T-helper 2 cell treated with Interferon-gamma antibody and Interleukin-4, amounts not matched to agents 5 μg/mL and 100 μg/mL, for 36 hours (primary cell): ENCODE measurements around the gene ADAMTSL3.

Experiments used
- DNase-seq: peaks from one replicate; pipeline ENCODE4 v3.0.0; 2021; ENCODE audit warnings: low spot score
- H3K27ac Mint-ChIP-seq: one replicate; pipeline ENCODE4 v1.8.0; 2021; ENCODE audit warnings: mild to moderate bottlenecking, mixed read lengths
- H3K27me3 Mint-ChIP-seq: one replicate; pipeline ENCODE4 v1.8.0; 2021; ENCODE audit warnings: low read depth, mixed read lengths
- H3K36me3 Mint-ChIP-seq: one replicate; pipeline ENCODE4 v1.8.0; 2021; ENCODE audit warnings: low read depth, mixed read lengths
- H3K4me1 Mint-ChIP-seq: one replicate; pipeline ENCODE4 v1.8.0; 2021; ENCODE audit warnings: low read depth, mixed read lengths
- H3K4me3 Mint-ChIP-seq: one replicate; pipeline ENCODE4 v1.8.0; 2022; ENCODE audit warnings: mild to moderate bottlenecking, moderate library complexity, mixed read lengths
- H3K9me3 Mint-ChIP-seq: one replicate; pipeline ENCODE4 v1.8.0; 2021; ENCODE audit warnings: mixed read lengths

The ADAMTSL3 gene, protein sequence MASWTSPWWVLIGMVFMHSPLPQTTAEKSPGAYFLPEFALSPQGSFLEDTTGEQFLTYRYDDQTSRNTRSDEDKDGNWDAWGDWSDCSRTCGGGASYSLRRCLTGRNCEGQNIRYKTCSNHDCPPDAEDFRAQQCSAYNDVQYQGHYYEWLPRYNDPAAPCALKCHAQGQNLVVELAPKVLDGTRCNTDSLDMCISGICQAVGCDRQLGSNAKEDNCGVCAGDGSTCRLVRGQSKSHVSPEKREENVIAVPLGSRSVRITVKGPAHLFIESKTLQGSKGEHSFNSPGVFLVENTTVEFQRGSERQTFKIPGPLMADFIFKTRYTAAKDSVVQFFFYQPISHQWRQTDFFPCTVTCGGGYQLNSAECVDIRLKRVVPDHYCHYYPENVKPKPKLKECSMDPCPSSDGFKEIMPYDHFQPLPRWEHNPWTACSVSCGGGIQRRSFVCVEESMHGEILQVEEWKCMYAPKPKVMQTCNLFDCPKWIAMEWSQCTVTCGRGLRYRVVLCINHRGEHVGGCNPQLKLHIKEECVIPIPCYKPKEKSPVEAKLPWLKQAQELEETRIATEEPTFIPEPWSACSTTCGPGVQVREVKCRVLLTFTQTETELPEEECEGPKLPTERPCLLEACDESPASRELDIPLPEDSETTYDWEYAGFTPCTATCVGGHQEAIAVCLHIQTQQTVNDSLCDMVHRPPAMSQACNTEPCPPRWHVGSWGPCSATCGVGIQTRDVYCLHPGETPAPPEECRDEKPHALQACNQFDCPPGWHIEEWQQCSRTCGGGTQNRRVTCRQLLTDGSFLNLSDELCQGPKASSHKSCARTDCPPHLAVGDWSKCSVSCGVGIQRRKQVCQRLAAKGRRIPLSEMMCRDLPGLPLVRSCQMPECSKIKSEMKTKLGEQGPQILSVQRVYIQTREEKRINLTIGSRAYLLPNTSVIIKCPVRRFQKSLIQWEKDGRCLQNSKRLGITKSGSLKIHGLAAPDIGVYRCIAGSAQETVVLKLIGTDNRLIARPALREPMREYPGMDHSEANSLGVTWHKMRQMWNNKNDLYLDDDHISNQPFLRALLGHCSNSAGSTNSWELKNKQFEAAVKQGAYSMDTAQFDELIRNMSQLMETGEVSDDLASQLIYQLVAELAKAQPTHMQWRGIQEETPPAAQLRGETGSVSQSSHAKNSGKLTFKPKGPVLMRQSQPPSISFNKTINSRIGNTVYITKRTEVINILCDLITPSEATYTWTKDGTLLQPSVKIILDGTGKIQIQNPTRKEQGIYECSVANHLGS (N-terminal part only)

DNA sequence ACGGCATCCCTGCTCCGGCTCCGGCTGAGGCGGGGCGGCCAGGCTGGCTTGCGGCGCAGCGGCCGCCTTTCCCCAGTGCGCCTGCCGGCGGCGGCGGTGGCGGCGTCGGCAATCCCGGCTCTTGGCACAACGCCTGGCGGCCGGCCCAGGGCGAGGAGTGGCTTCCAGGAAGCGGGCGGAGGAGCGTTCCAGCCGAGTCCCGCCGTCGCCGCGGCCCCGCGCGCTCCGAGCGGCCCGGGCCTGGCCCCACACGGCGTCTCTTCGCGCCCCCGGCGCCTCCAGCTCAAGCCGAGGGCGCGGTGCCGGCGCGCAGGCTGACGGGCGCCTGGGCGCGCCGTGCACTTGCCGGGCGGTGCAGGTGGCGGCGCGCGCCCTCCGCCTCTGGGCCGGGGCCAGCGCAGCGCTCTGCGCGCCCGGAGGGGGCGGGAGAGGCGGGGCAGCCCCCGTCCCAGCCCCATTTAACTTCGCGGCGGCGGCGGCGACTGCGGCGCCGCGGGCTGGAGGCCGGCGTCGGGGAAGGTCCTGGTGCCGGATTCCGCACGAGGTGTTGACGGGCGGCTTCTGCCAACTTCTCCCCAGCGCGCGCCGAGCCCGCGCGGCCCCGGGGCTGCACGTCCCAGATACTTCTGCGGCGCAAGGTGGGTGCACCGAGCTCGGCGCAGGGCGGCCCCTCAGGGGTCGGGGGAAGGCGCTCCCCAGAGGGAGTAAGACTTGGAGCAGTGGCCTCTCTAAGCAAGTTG, at the start of gene ADAMTSL3:
ADAMTSL3 (plus strand) TSS at position 485 of the 740 bp plus-strand sequence. CDS start 1,639 bp downstream, outside the sequence.
- no peak for DNase-seq

DNA sequence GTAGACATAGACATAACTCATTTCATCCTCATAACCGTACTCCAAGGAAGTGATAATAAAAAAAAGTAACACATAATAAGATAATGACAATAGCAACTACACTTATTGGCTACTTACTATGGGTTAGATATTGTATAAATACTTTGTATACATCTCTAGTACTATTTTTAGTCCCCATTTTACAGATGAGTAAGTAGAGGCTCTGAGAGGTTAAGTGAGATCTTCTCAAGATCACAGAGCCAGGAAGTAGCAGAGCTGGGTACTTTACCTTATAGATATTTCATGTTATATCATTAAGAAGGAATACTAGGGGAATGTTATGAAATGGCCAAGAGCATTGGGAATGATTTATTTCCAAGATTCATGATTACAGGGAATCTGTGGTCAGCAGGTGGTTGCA, 49.4 kb upstream of the ADAMTSL3 start:
- DNase-seq: no peak
- Mint-ChIP-seq H3K36me3 (no peaks in the 10 kb centered on the region), H3K27me3 (peaks cover 3% of the 10 kb centered on the region), H3K4me3 (no peak overlapping the region), H3K27ac (no peak overlapping the region), H3K9me3 (no peaks in the 10 kb centered on the region), H3K4me1 (no peaks in the 10 kb centered on the region)

More for the DNA sequence above, at the start of gene ADAMTSL3:
- Mint-ChIP-seq H3K4me1 (no peaks in the 10 kb centered on the region), H3K4me3 (no peak within 1 kb of the TSS), H3K9me3 (no peaks in the 10 kb centered on the region), H3K27me3 (peaks cover 35% of the 10 kb centered on the region), H3K27ac (no peak within 1 kb of the TSS), H3K36me3 (no peaks in the 10 kb centered on the region)

DNA sequence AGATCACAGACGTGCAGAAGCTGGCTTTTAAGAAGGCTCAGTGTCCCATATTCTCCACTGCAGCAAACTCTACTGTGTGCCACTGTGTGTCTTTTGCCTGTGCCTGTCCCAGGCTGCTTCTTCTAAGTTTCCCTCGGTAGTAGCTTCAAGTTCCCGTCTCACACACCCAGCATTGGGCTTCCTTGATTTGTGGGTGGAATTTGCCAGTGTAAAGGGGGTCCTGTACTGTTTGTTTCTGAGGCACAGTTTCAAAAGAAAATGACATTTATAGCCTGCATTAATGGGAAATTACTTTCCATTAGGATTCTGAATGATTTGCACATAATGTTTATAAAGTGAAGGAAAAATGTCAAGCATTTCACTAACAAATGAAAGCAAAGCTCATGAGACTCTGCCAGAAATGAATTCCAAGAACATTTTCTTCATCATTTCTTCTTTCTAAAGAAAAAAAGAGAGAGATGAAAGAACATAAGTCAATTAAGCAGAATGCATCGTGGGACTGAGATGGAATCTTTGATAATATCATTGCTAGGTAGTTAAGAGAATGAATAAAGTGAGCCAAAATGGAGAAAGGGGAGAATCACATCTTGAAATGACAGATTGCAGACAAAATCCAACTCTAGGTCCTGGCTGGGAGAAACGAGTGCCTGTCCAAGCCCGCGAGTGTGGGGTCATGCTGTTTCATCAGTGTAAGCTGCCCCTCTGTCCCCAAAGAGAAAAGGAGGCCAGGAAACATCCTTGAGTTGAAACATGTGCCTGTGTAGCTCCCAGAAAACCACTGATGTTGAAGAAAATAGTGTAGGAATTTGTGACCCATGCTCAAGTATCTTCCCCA, 48.6 kb upstream of the ADAMTSL3 start:
- Mint-ChIP-seq H3K9me3 (no peaks in the 10 kb centered on the region), H3K4me3 (no peak overlapping the region), H3K36me3 (no peaks in the 10 kb centered on the region), H3K4me1 (no peaks in the 10 kb centered on the region), H3K27ac (no peak overlapping the region), H3K27me3 (peaks cover 3% of the 10 kb centered on the region)
- no peak for DNase-seq

DNA sequence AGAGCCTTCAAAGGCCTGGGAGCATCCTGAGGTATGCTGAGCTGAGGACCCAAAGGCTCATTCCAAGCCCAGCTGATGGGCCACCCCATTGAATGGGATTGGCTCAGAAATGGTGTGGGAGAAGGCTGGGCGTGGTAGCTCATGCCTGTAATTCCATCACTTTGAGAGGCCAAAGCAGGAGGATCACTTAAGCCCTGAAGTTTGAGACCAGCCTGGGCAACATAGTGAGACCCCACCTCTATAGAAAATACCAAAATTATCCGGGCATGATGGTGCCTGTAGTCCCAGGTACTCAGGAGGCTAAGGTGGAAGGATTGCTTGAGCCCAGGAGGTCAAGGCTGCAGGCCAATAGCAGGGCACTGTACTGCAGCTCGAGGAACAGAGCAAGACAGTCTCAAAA, 43.8 kb upstream of the ADAMTSL3 start:
- H3K36me3 Mint-ChIP-seq: no peaks in the 10 kb centered on the region
- peaks cover 3% of the 10 kb centered on the region for H3K27me3 Mint-ChIP-seq
- no peak overlapping the region for H3K4me3 Mint-ChIP-seq
- no peaks in the 10 kb centered on the region for H3K9me3 Mint-ChIP-seq
- H3K4me1 Mint-ChIP-seq: no peaks in the 10 kb centered on the region
- DNase-seq: no peak
- no peak overlapping the region for H3K27ac Mint-ChIP-seq

DNA sequence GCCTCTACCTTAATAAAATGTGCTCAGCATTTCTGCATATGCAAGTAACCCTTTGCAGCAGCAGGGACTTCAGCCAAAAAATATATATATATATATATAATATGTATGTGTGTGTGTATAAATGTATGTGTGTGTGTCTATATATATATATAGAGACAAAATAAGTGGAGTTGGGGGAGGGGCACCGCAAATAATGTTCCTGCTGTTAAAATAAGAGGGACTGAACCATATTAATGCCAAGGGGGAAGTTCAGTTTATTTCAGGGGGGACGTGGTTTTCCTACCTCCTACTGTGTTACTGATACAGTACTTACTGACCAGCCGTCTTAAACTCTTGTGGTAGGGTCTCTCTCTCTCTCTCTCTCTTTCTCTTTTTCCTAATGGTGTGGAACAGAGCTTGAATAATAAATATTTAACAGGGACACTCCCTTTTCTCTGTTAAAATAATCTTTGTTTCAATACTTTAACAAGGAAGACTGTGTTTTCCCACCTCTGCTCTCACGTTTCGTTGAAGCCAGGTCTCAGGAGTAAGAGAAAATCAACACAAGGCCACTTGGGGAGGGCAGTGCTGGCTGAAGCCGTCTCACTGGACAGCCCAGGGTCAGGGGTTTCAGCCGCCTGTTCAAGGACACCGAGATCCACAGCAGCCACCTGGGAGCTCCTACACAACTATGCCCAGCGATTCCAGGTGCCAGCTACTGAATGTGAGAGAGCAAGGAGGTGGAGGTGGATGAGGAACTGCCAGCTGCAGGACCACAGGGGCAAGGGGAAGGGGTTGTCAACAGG, 42.8 kb upstream of the ADAMTSL3 start:
- Mint-ChIP-seq H3K27ac (no peak overlapping the region), H3K9me3 (no peaks in the 10 kb centered on the region), H3K27me3 (peaks cover 3% of the 10 kb centered on the region), H3K4me3 (no peak overlapping the region), H3K36me3 (no peaks in the 10 kb centered on the region), H3K4me1 (no peaks in the 10 kb centered on the region)
- DNase-seq: no peak

DNA sequence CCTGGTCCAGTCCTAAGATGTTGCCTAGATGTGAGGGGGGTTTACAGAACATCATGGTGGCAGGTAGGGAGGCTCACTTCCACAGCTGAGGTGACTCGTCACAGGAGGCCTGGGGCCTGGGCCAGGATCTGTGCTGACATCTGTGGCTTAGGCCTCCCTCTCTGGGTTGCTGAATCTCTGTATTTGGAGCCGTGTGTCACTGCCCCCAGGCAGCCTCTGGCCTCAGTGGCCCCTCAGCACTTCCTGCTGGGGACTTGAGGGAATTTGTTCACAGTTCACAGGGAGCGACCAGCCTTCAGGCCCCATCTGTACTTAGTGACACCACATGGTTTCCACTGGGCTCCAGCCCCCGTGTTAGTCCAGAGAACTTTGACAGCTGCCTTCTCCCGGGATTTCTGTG, 41.7 kb upstream of the ADAMTSL3 start:
- no peak overlapping the region for H3K27ac Mint-ChIP-seq

DNA sequence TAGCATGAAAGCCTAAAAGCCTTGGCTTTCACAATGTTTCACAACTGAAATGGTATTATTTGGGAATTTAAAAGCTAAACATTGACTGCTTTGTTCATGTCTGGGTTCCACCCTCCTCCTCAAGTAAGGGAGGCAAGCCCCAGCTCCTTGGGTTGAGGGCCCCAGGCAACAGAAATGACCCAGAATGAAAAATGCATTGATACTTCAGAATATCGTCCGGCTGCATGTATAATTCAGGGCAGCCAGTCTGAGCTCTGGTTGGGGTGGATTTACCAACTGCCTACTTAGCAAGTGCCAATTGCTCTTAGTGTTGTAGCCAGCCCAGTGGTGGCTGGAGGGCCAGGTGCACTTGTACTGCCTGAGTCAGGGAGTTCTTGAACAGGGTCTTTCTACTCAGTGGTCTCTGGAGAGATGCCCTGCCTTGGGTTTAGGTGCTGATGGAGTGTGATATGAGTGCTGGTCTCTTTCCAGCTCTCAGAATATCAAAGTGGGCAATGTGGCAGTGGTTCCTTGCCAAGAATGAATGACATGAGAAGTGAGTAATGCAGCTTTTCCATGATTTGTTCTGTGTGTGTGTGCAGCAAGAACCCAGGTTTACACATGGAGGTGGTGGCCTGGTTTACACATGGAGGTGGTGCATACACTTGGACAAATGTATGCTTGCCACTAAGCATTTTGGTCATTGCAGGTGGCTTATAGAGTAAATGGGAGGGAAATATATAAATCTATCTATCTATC, 40.9 kb upstream of the ADAMTSL3 start:
- H3K27me3 Mint-ChIP-seq: no peaks in the 10 kb centered on the region
- no peak for DNase-seq
- no peak overlapping the region for H3K27ac Mint-ChIP-seq
- H3K36me3 Mint-ChIP-seq: no peaks in the 10 kb centered on the region
- no peaks in the 10 kb centered on the region for H3K4me1 Mint-ChIP-seq
- no peaks in the 10 kb centered on the region for H3K9me3 Mint-ChIP-seq
- no peak overlapping the region for H3K4me3 Mint-ChIP-seq

More for the DNA sequence above, 41.7 kb upstream of the ADAMTSL3 start:
- Mint-ChIP-seq H3K36me3 (no peaks in the 10 kb centered on the region), H3K4me1 (no peaks in the 10 kb centered on the region), H3K27me3 (no peaks in the 10 kb centered on the region), H3K4me3 (no peak overlapping the region), H3K9me3 (no peaks in the 10 kb centered on the region)
- no peak for DNase-seq

DNA sequence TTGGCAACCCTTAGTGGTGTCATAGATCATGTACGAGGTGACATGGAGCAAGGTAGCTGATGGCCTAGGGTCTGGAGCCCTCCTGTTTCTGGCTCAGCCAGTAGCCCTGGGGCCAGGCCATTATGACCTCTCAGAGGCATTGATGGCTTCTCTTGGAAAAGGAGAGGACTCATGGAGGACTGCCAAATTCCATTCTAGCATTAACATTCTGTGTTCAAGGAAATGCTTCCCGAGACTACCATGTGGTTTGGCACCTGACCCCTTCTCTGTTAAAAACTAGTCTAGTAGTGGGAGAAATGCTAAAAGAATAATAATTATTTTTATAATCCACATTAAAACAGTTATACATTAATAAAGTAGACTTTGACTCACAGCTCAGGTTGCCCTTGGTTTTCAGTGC, 40.2 kb upstream of the ADAMTSL3 start:
- H3K4me3 Mint-ChIP-seq: no peak overlapping the region
- no peaks in the 10 kb centered on the region for H3K36me3 Mint-ChIP-seq
- H3K27me3 Mint-ChIP-seq: no peaks in the 10 kb centered on the region
- DNase-seq: no peak
- no peaks in the 10 kb centered on the region for H3K9me3 Mint-ChIP-seq
- no peak overlapping the region for H3K27ac Mint-ChIP-seq
- H3K4me1 Mint-ChIP-seq: no peaks in the 10 kb centered on the region

DNA sequence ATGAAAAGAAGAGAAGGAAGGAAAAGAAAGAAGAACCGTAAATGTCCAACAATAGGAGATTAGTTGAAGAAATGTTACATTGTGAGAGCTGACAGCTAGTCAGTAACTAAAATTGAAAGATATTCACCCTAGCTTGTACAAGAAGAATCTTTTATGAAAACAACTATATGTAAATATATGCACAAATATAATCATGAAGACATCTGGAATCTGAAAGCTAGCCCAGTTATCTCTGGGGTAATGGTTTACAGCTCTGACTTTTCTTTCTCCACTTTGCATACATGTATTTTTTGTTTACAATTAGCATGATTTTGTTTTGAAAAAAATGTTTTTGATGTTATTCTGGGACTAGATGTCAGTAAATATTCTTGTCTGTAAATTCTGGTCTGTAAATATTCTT, 37.1 kb upstream of the ADAMTSL3 start:
- Mint-ChIP-seq H3K36me3 (no peaks in the 10 kb centered on the region), H3K4me1 (no peaks in the 10 kb centered on the region), H3K27me3 (no peaks in the 10 kb centered on the region), H3K27ac (no peak overlapping the region), H3K4me3 (no peak overlapping the region), H3K9me3 (no peaks in the 10 kb centered on the region)
- DNase-seq: no peak

DNA sequence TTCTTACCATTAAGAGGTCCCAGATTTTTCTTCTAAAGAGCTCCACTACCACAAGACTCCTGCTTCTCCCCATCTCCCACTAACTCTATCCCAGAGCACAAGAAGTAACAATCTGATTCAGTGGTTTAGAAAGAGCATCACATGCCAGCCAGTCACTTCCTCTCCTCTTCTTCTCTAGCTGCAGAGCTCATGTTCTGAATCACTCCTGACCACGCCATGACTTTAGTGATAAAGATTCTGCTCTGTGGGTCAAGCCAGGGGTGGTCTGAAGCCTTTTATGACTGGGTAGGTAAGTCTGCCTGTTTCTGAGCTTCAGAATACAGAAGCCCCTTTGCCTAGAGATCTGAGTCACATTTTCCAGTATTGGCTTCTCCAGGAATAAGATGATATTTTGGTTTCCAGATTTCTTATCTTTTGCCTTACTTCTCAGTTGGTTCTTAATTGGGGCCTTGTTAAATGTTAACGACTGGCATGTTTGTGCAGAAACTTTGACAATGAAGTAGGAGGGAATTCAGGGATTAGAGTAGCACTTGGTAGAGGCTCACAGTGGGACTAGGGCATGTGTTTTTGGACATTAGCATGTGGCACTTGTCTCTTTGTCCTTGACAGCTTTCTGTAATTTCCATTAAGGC, 27.6 kb upstream of the ADAMTSL3 start:
- DNase-seq: peak; percentile 12
- no peaks in the 10 kb centered on the region for H3K27me3 Mint-ChIP-seq
- no peaks in the 10 kb centered on the region for H3K36me3 Mint-ChIP-seq
- H3K4me1 Mint-ChIP-seq: no peaks in the 10 kb centered on the region
- H3K4me3 Mint-ChIP-seq: no peak overlapping the region
- H3K27ac Mint-ChIP-seq: no peak overlapping the region
- peaks cover 3% of the 10 kb centered on the region for H3K9me3 Mint-ChIP-seq

DNA sequence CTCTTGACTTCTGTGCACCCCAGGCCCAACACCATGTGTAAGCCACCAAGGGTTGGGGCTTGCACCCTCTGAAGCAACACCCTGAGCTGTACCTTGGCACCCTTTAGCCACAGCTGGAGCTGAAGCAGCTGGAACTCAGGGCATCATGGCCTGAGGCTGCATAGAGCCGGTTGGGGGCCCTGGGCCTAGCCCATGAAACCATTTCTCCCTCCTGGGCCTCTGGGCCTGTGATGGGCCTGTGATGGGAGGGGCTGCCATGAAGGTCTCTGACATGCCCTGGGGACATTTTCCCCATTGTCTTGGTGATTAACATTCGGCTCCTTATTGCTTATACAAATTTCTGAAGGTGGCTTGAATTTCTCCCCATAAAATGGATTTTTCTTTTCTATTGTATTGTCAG, 22.4 kb upstream of the ADAMTSL3 start:
- H3K36me3 Mint-ChIP-seq: no peaks in the 10 kb centered on the region
- no peaks in the 10 kb centered on the region for H3K4me1 Mint-ChIP-seq
- no peak overlapping the region for H3K27ac Mint-ChIP-seq
- peaks cover 16% of the 10 kb centered on the region for H3K9me3 Mint-ChIP-seq
- H3K4me3 Mint-ChIP-seq: no peak overlapping the region
- no peaks in the 10 kb centered on the region for H3K27me3 Mint-ChIP-seq
- DNase-seq: no peak
